Neutrophil (primary cell): Measurements from ENCODE around the gene CPNE4.

ENCODE experiments used
- H3K27ac ChIP-seq: fragments of 200-600 bp; sonication (generic); 2 replicates; pipeline ENCODE4 v1.5.1; 2016; ENCODE audit warnings: mild to moderate bottlenecking, moderate library complexity
- H3K27me3 ChIP-seq: fragments of 200-600 bp; sonication (generic); 2 replicates; pipeline ENCODE4 v1.6.0; 2016; ENCODE audit warnings: mild to moderate bottlenecking
- H3K36me3 ChIP-seq: fragments of 200-600 bp; sonication (generic); 2 replicates; pipeline ENCODE4 v1.5.1; 2017
- H3K4me1 ChIP-seq, 2 experiments: fragments of 200-600 bp in 1 of 2; sonication (generic) in 1 of 2; 1 replicate in 1 of 2; 2 replicates in 1 of 2; pipeline versions ENCODE4 v1.5.1 to v1.6.1; 2013 to 2016; ENCODE audit warnings: low read depth in 1 of 2, low read length in 1 of 2, mild to moderate bottlenecking in 1 of 2, moderate library complexity in 1 of 2; ENCODE audit not compliant: control insufficient read depth in 1 of 2, insufficient read depth in 1 of 2
- H3K4me3 ChIP-seq, 2 experiments: fragments of 200-600 bp in 1 of 2; sonication (generic) in 1 of 2; 1 replicate in 1 of 2; 2 replicates in 1 of 2; pipeline ENCODE4 v1.5.1; 2013 to 2016; ENCODE audit warnings: low read depth in 1 of 2, low read length in 1 of 2, mild to moderate bottlenecking in 1 of 2, moderate library complexity in 1 of 2
- H3K9me3 ChIP-seq: fragments of 200-600 bp; sonication (generic); 2 replicates; pipeline ENCODE4 v1.5.1; 2016
- CTCF ChIP-seq: fragments of 200-600 bp; sonication (generic); IDR thresholded peaks from 2 replicates; pipeline ENCODE4 v1.5.1; 2016; ENCODE audit warnings: antibody characterized with exemption

The CPNE4 gene

GRCh38 chr3:131793870-131794269 is 240.9 kb downstream of the CPNE4 start:
- H3K36me3 ChIP-seq, result no peaks in the 10 kb centered on the region
- H3K4me3 ChIP-seq, result no peak overlapping the region
- no peak overlapping the region for H3K27ac ChIP-seq
- TF ChIP-seq CTCF, result no peak
- no peaks in the 10 kb centered on the region for H3K9me3 ChIP-seq
- peaks cover 10% of the 10 kb centered on the region in 2 experiments for H3K4me1 ChIP-seq
- H3K27me3 ChIP-seq, result peaks cover 10% of the 10 kb centered on the region

GRCh38 chr3:131789188-131789587 is 245.6 kb downstream of the CPNE4 start:
- H3K27ac ChIP-seq, result no peak overlapping the region
- H3K36me3 ChIP-seq, result no peaks in the 10 kb centered on the region

GRCh38 chr3:131786386-131786785 is 248.4 kb downstream of the CPNE4 start:
- Histone ChIP-seq H3K36me3 (no peaks in the 10 kb centered on the region), H3K27me3 (peaks cover 24% of the 10 kb centered on the region), H3K4me1 (no peaks in the 10 kb centered on the region), H3K4me3 (no peak overlapping the region), H3K27ac (no peak overlapping the region), H3K9me3 (no peaks in the 10 kb centered on the region)
- TF ChIP-seq CTCF, result no peak

More at GRCh38 chr3:131789188-131789587, 245.6 kb downstream of the CPNE4 start:
- no peak for TF ChIP-seq CTCF
- Histone ChIP-seq H3K4me1 (no peaks in the 10 kb centered on the region), H3K4me3 (no peak overlapping the region), H3K27me3 (peaks cover 17% of the 10 kb centered on the region), H3K9me3 (no peaks in the 10 kb centered on the region)

GRCh38 chr3:131782751-131783150 is 252.1 kb downstream of the CPNE4 start:
- no peaks in the 10 kb centered on the region for H3K9me3 ChIP-seq
- H3K36me3 ChIP-seq, result no peaks in the 10 kb centered on the region
- no peaks in the 10 kb centered on the region for H3K4me1 ChIP-seq

GRCh38 chr3:131778526-131778925 is 256.3 kb downstream of the CPNE4 start:
- H3K27me3 ChIP-seq, result peaks cover 6% of the 10 kb centered on the region
- H3K9me3 ChIP-seq, result no peaks in the 10 kb centered on the region
- no peak overlapping the region for H3K27ac ChIP-seq
- no peak for TF ChIP-seq CTCF
- no peaks in the 10 kb centered on the region for H3K36me3 ChIP-seq
- H3K4me3 ChIP-seq, result no peak overlapping the region
- peaks cover 6 to 9% of the 10 kb centered on the region in 2 experiments for H3K4me1 ChIP-seq

More at GRCh38 chr3:131782751-131783150, 252.1 kb downstream of the CPNE4 start:
- H3K27ac ChIP-seq, result no peak overlapping the region
- H3K27me3 ChIP-seq, result peaks cover 14% of the 10 kb centered on the region
- TF ChIP-seq CTCF, result no peak
- no peak overlapping the region for H3K4me3 ChIP-seq

- TF ChIP-seq CTCF, result no peak
- no peak overlapping the region for H3K4me3 ChIP-seq
- no peaks in the 10 kb centered on the region for H3K9me3 ChIP-seq
- H3K27me3 ChIP-seq, result no peaks in the 10 kb centered on the region
- no peak overlapping the region for H3K27ac ChIP-seq
- no peaks in the 10 kb centered on the region for H3K36me3 ChIP-seq
- H3K4me1 ChIP-seq, result peaks cover 9 to 19% of the 10 kb centered on the region in 2 experiments
Measured at GRCh38 chr3:131775650-131776049, 259.2 kb downstream of the CPNE4 start.
